ENCODE results near the gene TNN.

Gene TNN

GRCh38 chr1:175078629-175079028, 11.0 kb downstream of the TNN start:
- H3K56ac ChIP-seq (ENCODE audit: low read length) = no peak overlapping the region
- H2BK15ac ChIP-seq (replicated peaks; ENCODE audit: low read depth) = no peak overlapping the region
- no peaks in the 10 kb centered on the region for H3K36me3 ChIP-seq (ENCODE audit: control insufficient read depth, insufficient read depth, low read length)
- no CpG with 5 or more reads among the region's 3 CpGs for WGBS (ENCODE audit: extremely low coverage, insufficient coverage, low lambda C conversion rate)
- H2BK5ac ChIP-seq (ENCODE audit: low read length) = no peak overlapping the region
- H3K18ac ChIP-seq (ENCODE audit: low read length) = no peak overlapping the region
- no peak overlapping the region for H3K9ac ChIP-seq (ENCODE audit: low read length)
- H2BK120ac ChIP-seq (ENCODE audit: low read depth, low read length) = no peak overlapping the region
- H4K5ac ChIP-seq (ENCODE audit: low read length) = no peak overlapping the region
- no peaks in the 10 kb centered on the region for H3K79me2 ChIP-seq (ENCODE audit: control insufficient read depth, insufficient read depth, low read length)
- no peak for DNase-seq
- no peak overlapping the region for H3K23ac ChIP-seq (ENCODE audit: low read length)
- no peak overlapping the region for H3K4ac ChIP-seq (ENCODE audit: low read depth, low read length)
- H3K79me1 ChIP-seq (ENCODE audit: low read length) = no peaks in the 10 kb centered on the region
- H2AK5ac ChIP-seq (ENCODE audit: low read length) = no peak overlapping the region
- H3K4me2 ChIP-seq (ENCODE audit: low read length) = no peak overlapping the region
- H3K4me3 ChIP-seq (ENCODE audit: low read length) = no peak overlapping the region
- no peak overlapping the region for H4K8ac ChIP-seq (ENCODE audit: low read depth, low read length)
- no peaks in the 10 kb centered on the region for H3K27me3 ChIP-seq (ENCODE audit: insufficient read depth, low read length, poor library complexity)
- no peak overlapping the region for H3K27ac ChIP-seq (ENCODE audit: low read depth, low read length)
- no peaks in the 10 kb centered on the region for H3K4me1 ChIP-seq (ENCODE audit: control insufficient read depth, low read depth, low read length)

DNA sequence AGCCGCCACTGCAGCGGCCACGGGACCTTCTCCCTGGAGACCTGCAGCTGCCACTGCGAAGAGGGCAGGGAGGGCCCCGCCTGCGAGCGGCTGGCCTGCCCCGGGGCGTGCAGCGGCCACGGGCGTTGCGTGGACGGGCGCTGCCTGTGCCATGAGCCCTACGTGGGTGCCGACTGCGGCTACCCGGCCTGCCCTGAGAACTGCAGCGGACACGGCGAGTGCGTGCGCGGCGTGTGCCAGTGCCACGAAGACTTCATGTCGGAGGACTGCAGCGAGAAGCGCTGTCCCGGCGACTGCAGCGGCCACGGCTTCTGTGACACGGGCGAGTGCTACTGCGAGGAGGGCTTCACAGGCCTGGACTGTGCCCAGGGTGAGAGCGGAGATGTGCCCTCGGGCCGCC, 11.7 kb downstream of the TNN start:
- Histone ChIP-seq H2BK120ac (ENCODE audit: low read depth, low read length) (no peak overlapping the region), H3K23ac (ENCODE audit: low read length) (no peak overlapping the region), H3K9ac (ENCODE audit: low read length) (no peak overlapping the region), H3K4me1 (ENCODE audit: control insufficient read depth, low read depth, low read length) (no peaks in the 10 kb centered on the region), H3K4me3 (ENCODE audit: low read length) (no peak overlapping the region), H2BK5ac (ENCODE audit: low read length) (no peak overlapping the region), H3K79me1 (ENCODE audit: low read length) (no peaks in the 10 kb centered on the region), H3K79me2 (ENCODE audit: control insufficient read depth, insufficient read depth, low read length) (no peaks in the 10 kb centered on the region), H3K36me3 (ENCODE audit: control insufficient read depth, insufficient read depth, low read length) (no peaks in the 10 kb centered on the region), H3K4ac (ENCODE audit: low read depth, low read length) (no peak overlapping the region), H3K4me2 (ENCODE audit: low read length) (no peak overlapping the region), H3K27me3 (ENCODE audit: insufficient read depth, low read length, poor library complexity) (no peaks in the 10 kb centered on the region), H3K18ac (ENCODE audit: low read length) (no peak overlapping the region), H3K27ac (ENCODE audit: low read depth, low read length) (no peak overlapping the region), H2BK15ac (replicated peaks; ENCODE audit: low read depth) (no peak overlapping the region), H2AK5ac (ENCODE audit: low read length) (no peak overlapping the region), H3K56ac (ENCODE audit: low read length) (no peak overlapping the region), H4K8ac (ENCODE audit: low read depth, low read length) (no peak overlapping the region), H4K5ac (ENCODE audit: low read length) (no peak overlapping the region)
- no CpG with 5 or more reads among the region's 40 CpGs for WGBS (ENCODE audit: extremely low coverage, insufficient coverage, low lambda C conversion rate)
- DNase-seq = no peak

DNA sequence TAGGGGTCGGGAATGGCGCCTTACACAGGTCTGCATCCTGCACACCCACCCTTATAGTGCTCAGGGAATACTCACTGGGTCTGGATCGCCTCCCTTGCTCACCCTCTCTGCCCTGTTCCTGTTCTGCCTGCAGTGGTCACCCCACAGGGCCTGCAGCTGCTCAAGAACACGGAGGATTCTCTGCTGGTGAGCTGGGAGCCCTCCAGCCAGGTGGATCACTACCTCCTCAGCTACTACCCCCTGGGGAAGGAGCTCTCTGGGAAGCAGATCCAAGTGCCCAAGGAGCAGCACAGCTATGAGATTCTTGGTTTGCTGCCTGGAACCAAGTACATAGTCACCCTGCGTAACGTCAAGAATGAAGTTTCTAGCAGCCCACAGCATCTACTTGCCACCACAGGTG, 12.4 kb downstream of the TNN start:
- no peaks in the 10 kb centered on the region for H3K27me3 ChIP-seq (ENCODE audit: insufficient read depth, low read length, poor library complexity)
- no peak overlapping the region for H3K9ac ChIP-seq (ENCODE audit: low read length)
- no peak overlapping the region for H2AK5ac ChIP-seq (ENCODE audit: low read length)
- H3K4me2 ChIP-seq (ENCODE audit: low read length) = no peak overlapping the region
- H4K8ac ChIP-seq (ENCODE audit: low read depth, low read length) = no peak overlapping the region
- no peaks in the 10 kb centered on the region for H3K4me1 ChIP-seq (ENCODE audit: control insufficient read depth, low read depth, low read length)
- H3K79me1 ChIP-seq (ENCODE audit: low read length) = no peaks in the 10 kb centered on the region
- H3K23ac ChIP-seq (ENCODE audit: low read length) = no peak overlapping the region
- no peak overlapping the region for H3K18ac ChIP-seq (ENCODE audit: low read length)
- no peak overlapping the region for H2BK15ac ChIP-seq (replicated peaks; ENCODE audit: low read depth)
- H3K56ac ChIP-seq (ENCODE audit: low read length) = no peak overlapping the region
- no peak for DNase-seq
- H3K79me2 ChIP-seq (ENCODE audit: control insufficient read depth, insufficient read depth, low read length) = no peaks in the 10 kb centered on the region
- H3K4ac ChIP-seq (ENCODE audit: low read depth, low read length) = no peak overlapping the region
- H3K27ac ChIP-seq (ENCODE audit: low read depth, low read length) = no peak overlapping the region
- H3K4me3 ChIP-seq (ENCODE audit: low read length) = no peak overlapping the region
- no peaks in the 10 kb centered on the region for H3K36me3 ChIP-seq (ENCODE audit: control insufficient read depth, insufficient read depth, low read length)
- no peak overlapping the region for H4K5ac ChIP-seq (ENCODE audit: low read length)
- WGBS (ENCODE audit: extremely low coverage, insufficient coverage, low lambda C conversion rate) = no CpG with 5 or more reads among the region's 6 CpGs
- no peak overlapping the region for H2BK5ac ChIP-seq (ENCODE audit: low read length)
- no peak overlapping the region for H2BK120ac ChIP-seq (ENCODE audit: low read depth, low read length)

- Histone ChIP-seq H3K4ac (ENCODE audit: low read depth, low read length) (no peak overlapping the region), H2BK120ac (ENCODE audit: low read depth, low read length) (no peak overlapping the region), H3K36me3 (ENCODE audit: control insufficient read depth, insufficient read depth, low read length) (no peaks in the 10 kb centered on the region), H3K79me1 (ENCODE audit: low read length) (no peaks in the 10 kb centered on the region), H3K4me1 (ENCODE audit: control insufficient read depth, low read depth, low read length) (no peaks in the 10 kb centered on the region), H3K18ac (ENCODE audit: low read length) (no peak overlapping the region), H3K4me3 (ENCODE audit: low read length) (no peak overlapping the region), H4K8ac (ENCODE audit: low read depth, low read length) (no peak overlapping the region), H3K23ac (ENCODE audit: low read length) (no peak overlapping the region), H3K27me3 (ENCODE audit: insufficient read depth, low read length, poor library complexity) (no peaks in the 10 kb centered on the region), H2AK5ac (ENCODE audit: low read length) (no peak overlapping the region), H3K27ac (ENCODE audit: low read depth, low read length) (no peak overlapping the region), H3K79me2 (ENCODE audit: control insufficient read depth, insufficient read depth, low read length) (no peaks in the 10 kb centered on the region), H3K56ac (ENCODE audit: low read length) (no peak overlapping the region), H3K9ac (ENCODE audit: low read length) (no peak overlapping the region), H3K4me2 (ENCODE audit: low read length) (no peak overlapping the region), H2BK5ac (ENCODE audit: low read length) (no peak overlapping the region), H2BK15ac (replicated peaks; ENCODE audit: low read depth) (no peak overlapping the region), H4K5ac (ENCODE audit: low read length) (no peak overlapping the region)
- no CpG with 5 or more reads among the region's 2 CpGs for WGBS (ENCODE audit: extremely low coverage, insufficient coverage, low lambda C conversion rate)
- no peak for DNase-seq
These were observed 14.3 kb downstream of the TNN start for GRCh38 chr1:175081983-175082382.

DNA sequence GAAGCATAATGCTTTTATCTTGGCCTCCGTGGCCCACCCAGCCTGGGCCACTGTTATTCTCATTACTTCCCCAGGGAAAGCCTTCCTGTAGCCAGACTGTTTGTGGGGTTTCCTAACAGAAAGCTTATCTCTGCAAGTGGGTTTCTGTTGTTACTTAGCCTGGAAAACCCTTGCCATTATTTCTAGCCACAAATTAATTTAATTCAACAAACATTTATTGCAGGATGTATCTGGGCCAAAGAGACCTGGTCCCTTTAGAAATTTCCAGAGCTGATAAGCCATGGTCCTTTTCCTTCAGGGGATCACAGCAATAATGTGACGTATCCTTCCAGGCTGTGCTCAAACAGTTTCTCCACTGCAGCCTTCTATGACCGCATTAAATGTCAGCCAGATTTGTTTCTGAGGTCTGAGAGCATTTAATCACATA, 20.9 kb downstream of the TNN start:
- Histone ChIP-seq H3K18ac (ENCODE audit: low read length) (no peak overlapping the region), H2AK5ac (ENCODE audit: low read length) (no peak overlapping the region), H3K23ac (ENCODE audit: low read length) (no peak overlapping the region), H3K4me3 (ENCODE audit: low read length) (no peak overlapping the region), H4K8ac (ENCODE audit: low read depth, low read length) (no peak overlapping the region), H3K27me3 (ENCODE audit: insufficient read depth, low read length, poor library complexity) (no peaks in the 10 kb centered on the region), H3K56ac (ENCODE audit: low read length) (no peak overlapping the region), H2BK15ac (replicated peaks; ENCODE audit: low read depth) (no peak overlapping the region), H3K36me3 (ENCODE audit: control insufficient read depth, insufficient read depth, low read length) (no peaks in the 10 kb centered on the region), H2BK120ac (ENCODE audit: low read depth, low read length) (no peak overlapping the region), H4K5ac (ENCODE audit: low read length) (no peak overlapping the region), H3K4ac (ENCODE audit: low read depth, low read length) (no peak overlapping the region), H3K9ac (ENCODE audit: low read length) (no peak overlapping the region), H3K79me2 (ENCODE audit: control insufficient read depth, insufficient read depth, low read length) (no peaks in the 10 kb centered on the region), H2BK5ac (ENCODE audit: low read length) (no peak overlapping the region), H3K27ac (ENCODE audit: low read depth, low read length) (no peak overlapping the region), H3K79me1 (ENCODE audit: low read length) (no peaks in the 10 kb centered on the region), H3K4me1 (ENCODE audit: control insufficient read depth, low read depth, low read length) (no peaks in the 10 kb centered on the region), H3K4me2 (ENCODE audit: low read length) (no peak overlapping the region)
- no CpG with 5 or more reads among the region's 3 CpGs for WGBS (ENCODE audit: extremely low coverage, insufficient coverage, low lambda C conversion rate)
- DNase-seq = no peak

- no peaks in the 10 kb centered on the region for H3K79me1 ChIP-seq (ENCODE audit: low read length)
- no peak overlapping the region for H2BK15ac ChIP-seq (replicated peaks; ENCODE audit: low read depth)
- no peak overlapping the region for H4K5ac ChIP-seq (ENCODE audit: low read length)
- no peak overlapping the region for H3K4me2 ChIP-seq (ENCODE audit: low read length)
- H4K8ac ChIP-seq (ENCODE audit: low read depth, low read length) = no peak overlapping the region
- no CpG with 5 or more reads among the region's 7 CpGs for WGBS (ENCODE audit: extremely low coverage, insufficient coverage, low lambda C conversion rate)
- H2BK5ac ChIP-seq (ENCODE audit: low read length) = no peak overlapping the region
- H3K9ac ChIP-seq (ENCODE audit: low read length) = no peak overlapping the region
- H3K4me1 ChIP-seq (ENCODE audit: control insufficient read depth, low read depth, low read length) = no peaks in the 10 kb centered on the region
- H3K4me3 ChIP-seq (ENCODE audit: low read length) = no peak overlapping the region
- no peak overlapping the region for H3K27ac ChIP-seq (ENCODE audit: low read depth, low read length)
- H3K23ac ChIP-seq (ENCODE audit: low read length) = no peak overlapping the region
- no peaks in the 10 kb centered on the region for H3K79me2 ChIP-seq (ENCODE audit: control insufficient read depth, insufficient read depth, low read length)
- no peaks in the 10 kb centered on the region for H3K36me3 ChIP-seq (ENCODE audit: control insufficient read depth, insufficient read depth, low read length)
- no peaks in the 10 kb centered on the region for H3K27me3 ChIP-seq (ENCODE audit: insufficient read depth, low read length, poor library complexity)
- H3K56ac ChIP-seq (ENCODE audit: low read length) = no peak overlapping the region
- no peak overlapping the region for H3K18ac ChIP-seq (ENCODE audit: low read length)
- no peak overlapping the region for H3K4ac ChIP-seq (ENCODE audit: low read depth, low read length)
- no peak overlapping the region for H2BK120ac ChIP-seq (ENCODE audit: low read depth, low read length)
- no peak for DNase-seq
- H2AK5ac ChIP-seq (ENCODE audit: low read length) = no peak overlapping the region
These were observed 21.6 kb downstream of the TNN start for GRCh38 chr1:175089136-175089718.
